ENCODE measurements around the gene HSP90AB1. TPM values are rescaled to one million over a fixed set of nuclear protein-coding genes. Genes with fewer than 3 reads are reported as not detected.

Gene HSP90AB1
- total and polyA plus RNA-seq, 9 of the 15 experiments (the other 6 are each of a cell fraction or from before 2014, with no cell fraction given), result 1,780 to 3,358 (median 2,262) TPM

DNA sequence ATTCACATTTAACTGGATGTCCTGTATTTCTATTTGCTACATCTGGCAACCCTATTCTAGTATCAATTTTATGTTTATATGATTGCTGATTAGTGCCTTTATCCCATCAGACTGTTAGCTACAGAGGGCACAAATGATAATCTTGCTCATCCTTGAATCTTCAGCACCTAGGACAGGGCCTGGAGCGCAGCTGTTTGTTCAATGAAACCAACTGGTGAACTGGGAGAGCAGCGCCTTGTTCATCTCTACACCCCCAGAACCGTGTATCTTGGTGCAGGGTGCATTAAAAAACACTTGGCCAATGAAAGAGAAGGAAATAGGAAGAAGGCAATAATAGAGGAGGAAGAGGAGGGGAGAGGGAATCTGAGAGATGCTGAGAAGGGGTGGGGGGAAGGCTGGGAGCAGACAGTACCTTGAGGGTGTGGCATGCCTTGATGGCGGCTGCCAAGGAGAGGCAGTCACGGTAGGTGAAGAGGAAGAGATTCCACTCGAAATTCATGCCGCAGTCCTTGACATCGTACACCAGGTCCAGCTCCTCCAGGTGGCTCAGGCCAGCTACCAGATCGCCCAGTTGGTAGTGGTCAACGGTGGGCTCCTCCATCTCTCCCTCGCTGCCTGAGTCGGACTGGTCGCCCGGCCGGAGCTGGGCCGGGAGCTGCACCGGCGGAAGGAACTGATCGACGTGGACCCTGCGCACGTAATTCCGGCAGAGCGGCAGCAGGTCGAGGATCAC, 38.8 kb downstream of the HSP90AB1 start (continued):
- TF ChIP-seq, protein P1, sequence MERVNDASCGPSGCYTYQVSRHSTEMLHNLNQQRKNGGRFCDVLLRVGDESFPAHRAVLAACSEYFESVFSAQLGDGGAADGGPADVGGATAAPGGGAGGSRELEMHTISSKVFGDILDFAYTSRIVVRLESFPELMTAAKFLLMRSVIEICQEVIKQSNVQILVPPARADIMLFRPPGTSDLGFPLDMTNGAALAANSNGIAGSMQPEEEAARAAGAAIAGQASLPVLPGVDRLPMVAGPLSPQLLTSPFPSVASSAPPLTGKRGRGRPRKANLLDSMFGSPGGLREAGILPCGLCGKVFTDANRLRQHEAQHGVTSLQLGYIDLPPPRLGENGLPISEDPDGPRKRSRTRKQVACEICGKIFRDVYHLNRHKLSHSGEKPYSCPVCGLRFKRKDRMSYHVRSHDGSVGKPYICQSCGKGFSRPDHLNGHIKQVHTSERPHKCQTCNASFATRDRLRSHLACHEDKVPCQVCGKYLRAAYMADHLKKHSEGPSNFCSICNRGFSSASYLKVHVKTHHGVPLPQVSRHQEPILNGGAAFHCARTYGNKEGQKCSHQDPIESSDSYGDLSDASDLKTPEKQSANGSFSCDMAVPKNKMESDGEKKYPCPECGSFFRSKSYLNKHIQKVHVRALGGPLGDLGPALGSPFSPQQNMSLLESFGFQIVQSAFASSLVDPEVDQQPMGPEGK (CRISPR knock-in tag; IDR thresholded peaks at IDR 0.05; ENCODE audit: borderline replicate concordance), result no peak
- TF ChIP-seq ZFP36 (IDR thresholded peaks at IDR 0.05; ENCODE audit: low read depth, low read length, partially characterized antibody) (no peak), ZNF644 (tag; IDR thresholded peaks at IDR 0.05; ENCODE audit: low read depth) (no peak), ZBTB8A (IDR thresholded peaks at IDR 0.05; ENCODE audit: partially characterized antibody) (no peak), SMARCA5 (IDR thresholded peaks at IDR 0.05) (no peak), BRCA1 (IDR thresholded peaks at IDR 0.05) (no peak), BRCA1 (CRISPR knock-in tag; IDR thresholded peaks at IDR 0.05) (no peak), SIN3A (IDR thresholded peaks at IDR 0.05; ENCODE audit: borderline replicate concordance in 2 of 2, control insufficient read depth in 1 of 2, low read depth in 2 of 2, low read length in 2 of 2) (peak; percentile 77 to 95; a peak in 3 of 4 replicates), ZBTB17 (CRISPR knock-in tag; IDR thresholded peaks at IDR 0.05) (no peak), POU5F1 (IDR thresholded peaks at IDR 0.05; ENCODE audit: borderline replicate concordance, low read depth, low read length, partially characterized antibody) (no peak), MTA2 (IDR thresholded peaks at IDR 0.05; ENCODE audit: low read depth) (no peak), DACH1 (IDR thresholded peaks at IDR 0.05; ENCODE audit: partially characterized antibody) (peak; percentile 59)
- TF ChIP-seq, protein P2, sequence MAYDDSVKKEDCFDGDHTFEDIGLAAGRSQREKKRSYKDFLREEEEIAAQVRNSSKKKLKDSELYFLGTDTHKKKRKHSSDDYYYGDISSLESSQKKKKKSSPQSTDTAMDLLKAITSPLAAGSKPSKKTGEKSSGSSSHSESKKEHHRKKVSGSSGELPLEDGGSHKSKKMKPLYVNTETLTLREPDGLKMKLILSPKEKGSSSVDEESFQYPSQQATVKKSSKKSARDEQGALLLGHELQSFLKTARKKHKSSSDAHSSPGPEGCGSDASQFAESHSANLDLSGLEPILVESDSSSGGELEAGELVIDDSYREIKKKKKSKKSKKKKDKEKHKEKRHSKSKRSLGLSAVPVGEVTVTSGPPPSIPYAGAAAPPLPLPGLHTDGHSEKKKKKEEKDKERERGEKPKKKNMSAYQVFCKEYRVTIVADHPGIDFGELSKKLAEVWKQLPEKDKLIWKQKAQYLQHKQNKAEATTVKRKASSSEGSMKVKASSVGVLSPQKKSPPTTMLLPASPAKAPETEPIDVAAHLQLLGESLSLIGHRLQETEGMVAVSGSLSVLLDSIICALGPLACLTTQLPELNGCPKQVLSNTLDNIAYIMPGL (CRISPR knock-in tag; IDR thresholded peaks at IDR 0.05), result no peak
- TF ChIP-seq, protein P3, sequence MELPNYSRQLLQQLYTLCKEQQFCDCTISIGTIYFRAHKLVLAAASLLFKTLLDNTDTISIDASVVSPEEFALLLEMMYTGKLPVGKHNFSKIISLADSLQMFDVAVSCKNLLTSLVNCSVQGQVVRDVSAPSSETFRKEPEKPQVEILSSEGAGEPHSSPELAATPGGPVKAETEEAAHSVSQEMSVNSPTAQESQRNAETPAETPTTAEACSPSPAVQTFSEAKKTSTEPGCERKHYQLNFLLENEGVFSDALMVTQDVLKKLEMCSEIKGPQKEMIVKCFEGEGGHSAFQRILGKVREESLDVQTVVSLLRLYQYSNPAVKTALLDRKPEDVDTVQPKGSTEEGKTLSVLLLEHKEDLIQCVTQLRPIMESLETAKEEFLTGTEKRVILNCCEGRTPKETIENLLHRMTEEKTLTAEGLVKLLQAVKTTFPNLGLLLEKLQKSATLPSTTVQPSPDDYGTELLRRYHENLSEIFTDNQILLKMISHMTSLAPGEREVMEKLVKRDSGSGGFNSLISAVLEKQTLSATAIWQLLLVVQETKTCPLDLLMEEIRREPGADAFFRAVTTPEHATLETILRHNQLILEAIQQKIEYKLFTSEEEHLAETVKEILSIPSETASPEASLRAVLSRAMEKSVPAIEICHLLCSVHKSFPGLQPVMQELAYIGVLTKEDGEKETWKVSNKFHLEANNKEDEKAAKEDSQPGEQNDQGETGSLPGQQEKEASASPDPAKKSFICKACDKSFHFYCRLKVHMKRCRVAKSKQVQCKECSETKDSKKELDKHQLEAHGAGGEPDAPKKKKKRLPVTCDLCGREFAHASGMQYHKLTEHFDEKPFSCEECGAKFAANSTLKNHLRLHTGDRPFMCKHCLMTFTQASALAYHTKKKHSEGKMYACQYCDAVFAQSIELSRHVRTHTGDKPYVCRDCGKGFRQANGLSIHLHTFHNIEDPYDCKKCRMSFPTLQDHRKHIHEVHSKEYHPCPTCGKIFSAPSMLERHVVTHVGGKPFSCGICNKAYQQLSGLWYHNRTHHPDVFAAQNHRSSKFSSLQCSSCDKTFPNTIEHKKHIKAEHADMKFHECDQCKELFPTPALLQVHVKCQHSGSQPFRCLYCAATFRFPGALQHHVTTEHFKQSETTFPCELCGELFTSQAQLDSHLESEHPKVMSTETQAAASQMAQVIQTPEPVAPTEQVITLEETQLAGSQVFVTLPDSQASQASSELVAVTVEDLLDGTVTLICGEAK (IDR thresholded peaks at IDR 0.05), result no peak
- TF ChIP-seq, protein P3 (CRISPR knock-in tag; IDR thresholded peaks at IDR 0.05), result no peak

Measured in K562 (cell line).